Nephron progenitor cell (in vitro differentiated cells): ENCODE data around the gene KAT2B.
"Not testable (repeated sequence)": the region's sequence is repeated elsewhere in the genome, so short reads cannot be mapped to it uniquely, and the experiment has no call there.

Experiments
- DNase-seq: peaks from one replicate; pipeline ENCODE4 v3.0.0; 2021
- H3K27ac Mint-ChIP-seq: 2 replicates; pipeline ENCODE4 v1.8.0; 2021; ENCODE audit warnings: mild to moderate bottlenecking, moderate library complexity, mixed read lengths
- H3K27me3 Mint-ChIP-seq: 2 replicates; pipeline ENCODE4 v1.8.0; 2021; ENCODE audit warnings: mild to moderate bottlenecking, low read depth, mixed read lengths; ENCODE audit not compliant: poor library complexity
- H3K36me3 Mint-ChIP-seq: 2 replicates; pipeline ENCODE4 v1.8.0; 2021; ENCODE audit warnings: low read depth, mixed read lengths
- H3K4me1 Mint-ChIP-seq: 2 replicates; pipeline ENCODE4 v1.8.0; 2021; ENCODE audit warnings: mixed read lengths
- H3K4me3 Mint-ChIP-seq: 2 replicates; pipeline ENCODE4 v1.8.0; 2021; ENCODE audit warnings: mild to moderate bottlenecking, moderate library complexity, mixed read lengths
- H3K9me3 Mint-ChIP-seq: 2 replicates; pipeline ENCODE4 v1.8.0; 2021; ENCODE audit warnings: mild to moderate bottlenecking, moderate library complexity, mixed read lengths
- TF ChIP-seq, protein P1 (sequence below): fragments of 200-600 bp; sonication (generic); IDR thresholded peaks from 2 replicates; pipeline ENCODE4 v1.5.0; 2021; ENCODE audit warnings: antibody characterized with exemption

The KAT2B gene

DNA sequence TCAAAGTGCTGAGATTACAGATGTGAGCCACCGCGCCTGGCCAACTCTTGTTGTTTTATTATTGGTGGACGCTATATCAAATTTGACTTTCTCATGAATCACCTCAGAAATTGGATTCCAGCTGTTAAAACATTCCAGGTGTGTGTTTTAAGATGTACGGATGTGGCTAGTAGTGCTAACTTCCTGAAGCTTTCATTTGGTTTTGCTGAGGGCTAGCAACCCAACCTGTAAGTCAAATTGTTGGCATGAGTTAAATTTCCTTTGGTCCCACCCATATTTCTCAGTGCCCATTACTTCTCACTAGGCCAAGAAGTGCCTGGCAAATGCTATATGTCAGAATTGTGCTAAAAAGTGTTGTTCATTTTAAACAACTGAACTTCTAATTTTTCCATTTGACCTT lies 13.1 kb upstream of the KAT2B start:
- H3K4me3 Mint-ChIP-seq, result no peak overlapping the region
- no peaks in the 10 kb centered on the region for H3K27me3 Mint-ChIP-seq
- no peak overlapping the region for H3K27ac Mint-ChIP-seq
- H3K36me3 Mint-ChIP-seq, result no peaks in the 10 kb centered on the region
- no peaks in the 10 kb centered on the region for H3K9me3 Mint-ChIP-seq
- no peaks in the 10 kb centered on the region for H3K4me1 Mint-ChIP-seq
- TF ChIP-seq, protein P1, sequence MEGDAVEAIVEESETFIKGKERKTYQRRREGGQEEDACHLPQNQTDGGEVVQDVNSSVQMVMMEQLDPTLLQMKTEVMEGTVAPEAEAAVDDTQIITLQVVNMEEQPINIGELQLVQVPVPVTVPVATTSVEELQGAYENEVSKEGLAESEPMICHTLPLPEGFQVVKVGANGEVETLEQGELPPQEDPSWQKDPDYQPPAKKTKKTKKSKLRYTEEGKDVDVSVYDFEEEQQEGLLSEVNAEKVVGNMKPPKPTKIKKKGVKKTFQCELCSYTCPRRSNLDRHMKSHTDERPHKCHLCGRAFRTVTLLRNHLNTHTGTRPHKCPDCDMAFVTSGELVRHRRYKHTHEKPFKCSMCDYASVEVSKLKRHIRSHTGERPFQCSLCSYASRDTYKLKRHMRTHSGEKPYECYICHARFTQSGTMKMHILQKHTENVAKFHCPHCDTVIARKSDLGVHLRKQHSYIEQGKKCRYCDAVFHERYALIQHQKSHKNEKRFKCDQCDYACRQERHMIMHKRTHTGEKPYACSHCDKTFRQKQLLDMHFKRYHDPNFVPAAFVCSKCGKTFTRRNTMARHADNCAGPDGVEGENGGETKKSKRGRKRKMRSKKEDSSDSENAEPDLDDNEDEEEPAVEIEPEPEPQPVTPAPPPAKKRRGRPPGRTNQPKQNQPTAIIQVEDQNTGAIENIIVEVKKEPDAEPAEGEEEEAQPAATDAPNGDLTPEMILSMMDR, result no peak
- DNase-seq, result no peak

DNA sequence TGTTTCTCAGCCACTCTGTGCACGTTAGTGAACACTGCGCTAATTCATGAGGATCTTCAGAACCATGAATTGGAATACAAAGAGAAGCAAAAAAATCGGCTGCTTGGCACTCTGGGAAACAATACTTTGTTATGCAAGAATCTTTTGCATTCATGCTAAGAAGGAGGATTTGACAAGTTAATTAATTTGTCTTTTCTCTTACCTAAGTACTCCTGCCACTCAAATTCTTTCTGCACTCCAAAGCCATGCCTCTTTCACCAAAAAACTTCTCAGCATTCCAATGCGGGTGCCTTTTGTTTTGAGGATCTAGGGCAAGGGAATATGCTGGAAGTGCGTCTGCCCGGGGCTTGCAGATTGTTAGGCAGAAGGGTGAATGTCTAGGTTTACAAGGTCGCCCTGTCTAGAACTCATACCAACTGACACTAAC lies 11.3 kb upstream of the KAT2B start:
- no peak overlapping the region for H3K27ac Mint-ChIP-seq

DNA sequence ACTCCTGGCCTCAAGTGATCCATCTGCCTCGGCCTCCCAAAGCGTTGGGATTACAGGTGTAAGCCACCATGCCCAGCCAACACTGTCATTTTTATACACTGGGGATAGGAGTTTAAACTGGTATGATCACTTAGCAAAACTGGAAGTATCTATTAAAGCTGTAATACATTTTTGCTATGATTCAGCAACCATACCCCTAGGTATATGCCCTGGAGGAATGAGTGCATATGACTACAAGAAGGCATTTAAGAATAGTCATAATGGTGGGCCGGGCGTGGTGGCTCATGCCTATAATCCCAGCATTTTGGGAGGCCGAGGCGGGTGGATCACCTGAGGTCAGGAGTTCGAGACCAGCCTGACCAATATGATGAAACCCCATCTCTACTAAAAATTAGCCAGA lies 8.3 kb upstream of the KAT2B start:
- H3K9me3 Mint-ChIP-seq, H3K4me3 Mint-ChIP-seq, DNase-seq, H3K36me3 Mint-ChIP-seq, H3K27ac Mint-ChIP-seq, H3K4me1 Mint-ChIP-seq, H3K27me3 Mint-ChIP-seq: not testable (repeated sequence)

More for the DNA sequence above, 11.3 kb upstream of the KAT2B start:
- Mint-ChIP-seq H3K9me3 (no peaks in the 10 kb centered on the region), H3K4me1 (no peaks in the 10 kb centered on the region), H3K36me3 (no peaks in the 10 kb centered on the region), H3K4me3 (no peak overlapping the region), H3K27me3 (peaks cover 4% of the 10 kb centered on the region)
- TF ChIP-seq, protein P1, result no peak
- no peak for DNase-seq

DNA sequence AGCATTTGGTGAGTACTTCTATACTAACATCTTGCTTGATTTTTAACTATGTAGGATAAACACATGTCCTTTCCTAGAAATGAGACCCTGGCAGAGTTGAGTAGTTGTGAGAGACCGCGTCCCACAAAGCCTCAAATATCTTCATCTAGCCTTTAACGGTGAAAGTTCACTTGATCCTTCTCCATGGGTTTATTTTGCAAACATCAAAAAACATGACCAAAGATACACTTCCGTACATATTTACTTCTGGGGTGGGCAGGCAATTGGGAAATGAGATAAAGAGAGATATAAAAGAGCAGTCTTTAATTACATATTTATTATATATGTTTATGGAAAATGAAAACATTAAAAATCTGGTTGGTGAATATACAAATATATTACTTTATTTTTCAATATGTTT lies 5.2 kb upstream of the KAT2B start:
- Mint-ChIP-seq H3K36me3 (no peaks in the 10 kb centered on the region), H3K4me1 (peaks cover 18% of the 10 kb centered on the region), H3K4me3 (no peak overlapping the region), H3K9me3 (no peaks in the 10 kb centered on the region), H3K27ac (no peak overlapping the region), H3K27me3 (peaks cover 4% of the 10 kb centered on the region)
- no peak for DNase-seq
- TF ChIP-seq, protein P1, result no peak

DNA sequence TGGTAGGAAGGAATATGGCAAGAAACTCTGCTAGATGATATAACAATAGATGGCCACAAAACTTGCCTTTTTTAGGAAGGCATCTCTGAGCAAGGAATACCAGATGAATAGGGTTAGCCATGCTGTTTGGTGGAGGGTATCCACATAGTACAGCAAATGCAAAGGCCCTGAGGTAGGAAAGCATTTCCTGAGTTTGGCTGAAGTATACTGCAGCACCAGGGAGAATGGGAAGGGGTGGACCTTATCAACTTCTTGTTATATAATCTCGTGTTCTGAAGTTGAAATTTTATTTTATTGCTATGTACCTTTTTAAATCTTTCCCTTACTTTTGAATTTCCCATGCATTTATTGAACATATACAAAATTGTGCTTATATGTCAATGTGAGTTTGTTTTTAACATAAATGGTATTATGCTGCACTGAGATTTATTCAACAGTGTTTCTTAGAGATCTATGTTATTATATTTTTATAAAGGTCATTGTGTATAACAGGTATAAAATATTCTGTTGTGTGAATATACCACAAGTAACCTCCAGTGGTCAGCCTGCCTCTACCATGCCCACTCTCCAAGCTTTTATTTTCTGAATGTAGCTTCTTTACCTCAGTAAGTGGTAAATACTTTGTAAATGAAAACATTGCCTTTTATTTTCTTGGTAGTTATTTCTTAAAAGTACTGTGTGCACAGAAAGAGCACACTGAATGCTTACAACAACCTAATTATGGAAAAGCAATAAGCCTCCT lies 2.8 kb upstream of the KAT2B start:
- no peaks in the 10 kb centered on the region for H3K9me3 Mint-ChIP-seq
- TF ChIP-seq, protein P1, result no peak
- H3K4me3 Mint-ChIP-seq, result no peak overlapping the region
- no peaks in the 10 kb centered on the region for H3K36me3 Mint-ChIP-seq
- H3K27me3 Mint-ChIP-seq, result peaks cover 1% of the 10 kb centered on the region
- H3K27ac Mint-ChIP-seq, result no peak overlapping the region
- H3K4me1 Mint-ChIP-seq, result peaks cover 29% of the 10 kb centered on the region
- no peak for DNase-seq

DNA sequence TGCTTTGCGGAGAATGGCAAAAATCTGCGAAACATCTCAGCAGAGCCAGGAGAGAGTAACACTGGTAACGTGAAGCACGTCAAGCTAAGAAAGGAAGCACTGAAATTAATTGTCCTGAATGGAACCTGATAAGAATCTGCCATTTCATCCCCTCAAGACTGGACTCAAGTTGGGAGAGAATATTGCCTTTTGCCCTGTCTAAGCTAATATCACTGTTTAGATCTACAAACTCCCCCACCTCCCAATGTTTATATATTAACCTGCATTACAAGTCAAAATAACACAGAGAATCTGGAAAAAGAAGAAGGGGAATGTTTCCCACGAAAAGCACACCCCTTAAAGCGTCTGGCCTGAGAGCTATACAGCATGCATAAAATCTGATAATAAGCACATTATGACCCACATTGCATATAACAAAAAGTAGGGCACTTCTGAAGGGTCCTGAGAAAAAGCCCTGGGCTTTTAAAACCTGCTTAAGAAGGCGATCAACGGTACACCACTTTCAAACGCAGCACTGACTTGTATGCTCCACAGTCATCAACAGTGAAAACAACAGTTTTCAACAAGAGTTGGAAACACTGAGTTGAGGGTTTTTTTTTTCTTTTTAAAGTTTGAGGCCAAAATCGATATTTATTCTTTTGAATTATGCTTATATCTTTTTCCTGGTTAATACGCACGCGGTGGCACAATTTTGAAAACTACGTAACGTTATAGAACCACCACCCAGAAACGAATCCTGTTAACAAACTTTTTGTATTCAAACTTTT lies 1.4 kb upstream of the KAT2B start:
- peaks cover 42% of the 10 kb centered on the region for H3K4me1 Mint-ChIP-seq
- no peaks in the 10 kb centered on the region for H3K27me3 Mint-ChIP-seq
- peak overlapping the region; percentile 89 for H3K4me3 Mint-ChIP-seq
- TF ChIP-seq, protein P1, result no peak
- no peaks in the 10 kb centered on the region for H3K36me3 Mint-ChIP-seq
- no peak for DNase-seq
- no peaks in the 10 kb centered on the region for H3K9me3 Mint-ChIP-seq
- peak overlapping the region; percentile 13 for H3K27ac Mint-ChIP-seq
